ENCODE data around the gene STXBP6. TPM values are rescaled to one million over a fixed set of nuclear protein-coding genes. Genes with fewer than 3 reads are reported as not detected.

STXBP6 gene
- total RNA-seq, 1 experiment from 2014 or later, result 32.2 TPM

DNA sequence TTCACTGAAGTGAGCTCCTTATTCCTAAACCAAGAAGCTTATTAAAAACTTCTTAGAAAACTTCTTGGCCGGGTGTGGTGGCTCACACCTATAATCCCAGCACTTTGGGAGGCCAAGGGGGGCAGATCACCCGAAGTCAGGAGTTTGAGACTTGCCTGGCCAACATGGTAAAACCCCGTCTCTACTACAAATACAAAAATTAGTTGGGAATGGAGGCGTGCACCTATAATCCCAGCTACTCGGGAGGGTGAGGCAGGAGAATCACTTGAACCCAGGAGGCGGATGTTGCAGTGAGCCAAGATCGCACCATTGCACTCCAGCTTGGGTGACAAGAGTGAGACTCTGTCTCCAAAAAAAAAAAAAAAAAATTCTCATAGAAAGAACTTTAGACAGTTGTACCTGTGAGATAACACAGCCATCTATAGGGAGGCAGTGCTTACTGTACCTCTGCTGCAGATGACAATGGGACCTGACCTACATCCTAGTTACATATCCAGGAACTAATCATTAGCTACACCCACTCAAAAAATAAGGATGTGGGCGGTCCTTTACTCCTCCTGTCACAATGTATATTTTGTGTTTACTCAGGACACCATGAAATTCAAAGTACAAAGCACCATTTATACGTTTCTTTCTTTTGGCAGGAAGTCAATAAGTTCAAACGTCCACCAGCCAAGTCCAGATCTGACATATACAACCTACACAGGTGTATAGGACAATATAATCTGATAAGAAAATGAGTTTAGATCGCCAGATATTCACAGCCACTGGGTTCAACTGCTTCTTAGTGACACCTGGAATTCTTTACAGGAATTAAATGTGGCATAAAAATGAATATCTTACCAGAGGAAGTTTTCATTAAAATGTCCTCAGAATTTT, 14.9 kb downstream of the STXBP6 start:
- Histone ChIP-seq H3K27me3 (replicated peaks; ENCODE audit: control insufficient read depth, insufficient read depth, low read length) (no peaks in the 10 kb centered on the region), H3K9me3 (no peaks in the 10 kb centered on the region), H3K36me3 (ENCODE audit: control insufficient read depth, insufficient read depth, low read length) (no peaks in the 10 kb centered on the region), H3K4me3 (ENCODE audit: low read depth, low read length) (no peak overlapping the region), H3K4me1 (peaks cover 11% of the 10 kb centered on the region; the same call in 1 of the 2 replicates)
- Mint-ChIP-seq H3K4me3 (ENCODE audit: unreplicated experiment) (no peak overlapping the region), H3K27ac (ENCODE audit: unreplicated experiment) (no peak overlapping the region), H3K27me3 (ENCODE audit: insufficient read depth, unreplicated experiment) (no peaks in the 10 kb centered on the region), H3K36me3 (ENCODE audit: insufficient read depth, unreplicated experiment) (peaks cover 7% of the 10 kb centered on the region), H3K4me1 (ENCODE audit: low read depth, unreplicated experiment) (peaks cover 10% of the 10 kb centered on the region), H3K9me3 (ENCODE audit: unreplicated experiment) (no peaks in the 10 kb centered on the region)
- intact Hi-C loops (cut with micrococcal nuclease; ENCODE audit: unreplicated experiment), result loop anchor here (2.0 to 5.0 kb wide), 2 partner anchors 128 to 300 kb away; no protein-coding TSS in a partner anchor
- BruUV-seq (replicated peaks), result no TSS peak
- ChIA-PET POLR2A (interaction anchor here (0.6 kb wide), 1 partner anchor 174 kb away, joined by 9 read pairs; no protein-coding TSS in a partner anchor), CTCF (interaction anchor here (0.5 to 0.7 kb wide), 6 partner anchors 19 to 235 kb away, joined by 3 to 6 read pairs (median 3); no protein-coding TSS in a partner anchor)
- peak; percentile 9 to 48 for DNase-seq
- TF ChIP-seq, protein P1, sequence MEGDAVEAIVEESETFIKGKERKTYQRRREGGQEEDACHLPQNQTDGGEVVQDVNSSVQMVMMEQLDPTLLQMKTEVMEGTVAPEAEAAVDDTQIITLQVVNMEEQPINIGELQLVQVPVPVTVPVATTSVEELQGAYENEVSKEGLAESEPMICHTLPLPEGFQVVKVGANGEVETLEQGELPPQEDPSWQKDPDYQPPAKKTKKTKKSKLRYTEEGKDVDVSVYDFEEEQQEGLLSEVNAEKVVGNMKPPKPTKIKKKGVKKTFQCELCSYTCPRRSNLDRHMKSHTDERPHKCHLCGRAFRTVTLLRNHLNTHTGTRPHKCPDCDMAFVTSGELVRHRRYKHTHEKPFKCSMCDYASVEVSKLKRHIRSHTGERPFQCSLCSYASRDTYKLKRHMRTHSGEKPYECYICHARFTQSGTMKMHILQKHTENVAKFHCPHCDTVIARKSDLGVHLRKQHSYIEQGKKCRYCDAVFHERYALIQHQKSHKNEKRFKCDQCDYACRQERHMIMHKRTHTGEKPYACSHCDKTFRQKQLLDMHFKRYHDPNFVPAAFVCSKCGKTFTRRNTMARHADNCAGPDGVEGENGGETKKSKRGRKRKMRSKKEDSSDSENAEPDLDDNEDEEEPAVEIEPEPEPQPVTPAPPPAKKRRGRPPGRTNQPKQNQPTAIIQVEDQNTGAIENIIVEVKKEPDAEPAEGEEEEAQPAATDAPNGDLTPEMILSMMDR (IDR thresholded peaks at IDR 0.05; ENCODE audit: insufficient read depth in 1 of 2, low read depth in 1 of 2, low read length in 1 of 2, severe bottlenecking in 1 of 2, unreplicated experiment in 1 of 2), result no peak

DNA sequence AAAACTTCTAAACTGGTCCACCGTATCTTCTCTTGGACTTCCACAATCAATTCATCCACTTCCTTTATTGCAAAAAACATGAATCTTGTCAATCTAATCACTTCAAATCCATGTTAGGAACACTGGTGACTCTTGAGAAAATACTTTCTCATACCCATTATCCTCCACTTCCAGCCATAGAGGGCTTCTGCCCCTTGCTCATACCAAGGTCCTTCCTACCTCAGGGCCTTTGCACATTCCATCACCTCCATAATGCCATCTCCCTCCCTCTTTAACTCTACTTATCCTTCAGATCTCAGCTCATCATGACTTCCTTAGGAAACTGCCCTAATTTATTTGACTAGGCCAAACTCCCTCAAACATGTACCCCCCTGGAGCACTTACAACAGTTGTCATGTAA, 16.6 kb downstream of the STXBP6 start:
- ChIA-PET POLR2A (no interaction called here), CTCF (no interaction called here)
- Mint-ChIP-seq H3K27ac (ENCODE audit: unreplicated experiment) (no peak overlapping the region), H3K36me3 (ENCODE audit: insufficient read depth, unreplicated experiment) (peaks cover 7% of the 10 kb centered on the region), H3K27me3 (ENCODE audit: insufficient read depth, unreplicated experiment) (no peaks in the 10 kb centered on the region), H3K4me1 (ENCODE audit: low read depth, unreplicated experiment) (peaks cover 7% of the 10 kb centered on the region), H3K4me3 (ENCODE audit: unreplicated experiment) (no peak overlapping the region), H3K9me3 (ENCODE audit: unreplicated experiment) (no peaks in the 10 kb centered on the region)
- intact Hi-C loops (cut with micrococcal nuclease; ENCODE audit: unreplicated experiment), result no loop called here
- Histone ChIP-seq H3K36me3 (ENCODE audit: control insufficient read depth, insufficient read depth, low read length) (no peaks in the 10 kb centered on the region), H3K9me3 (no peaks in the 10 kb centered on the region; the same call in 1 of the 2 replicates), H3K27me3 (replicated peaks; ENCODE audit: control insufficient read depth, insufficient read depth, low read length) (no peaks in the 10 kb centered on the region), H3K4me1 (peaks cover 13% of the 10 kb centered on the region), H3K4me3 (ENCODE audit: low read depth, low read length) (no peak overlapping the region)
- no peak for DNase-seq
- TF ChIP-seq, protein P1 (IDR thresholded peaks at IDR 0.05; ENCODE audit: insufficient read depth in 1 of 2, low read depth in 1 of 2, low read length in 1 of 2, severe bottlenecking in 1 of 2, unreplicated experiment in 1 of 2), result no peak
- no TSS peak for BruUV-seq (replicated peaks)

DNA sequence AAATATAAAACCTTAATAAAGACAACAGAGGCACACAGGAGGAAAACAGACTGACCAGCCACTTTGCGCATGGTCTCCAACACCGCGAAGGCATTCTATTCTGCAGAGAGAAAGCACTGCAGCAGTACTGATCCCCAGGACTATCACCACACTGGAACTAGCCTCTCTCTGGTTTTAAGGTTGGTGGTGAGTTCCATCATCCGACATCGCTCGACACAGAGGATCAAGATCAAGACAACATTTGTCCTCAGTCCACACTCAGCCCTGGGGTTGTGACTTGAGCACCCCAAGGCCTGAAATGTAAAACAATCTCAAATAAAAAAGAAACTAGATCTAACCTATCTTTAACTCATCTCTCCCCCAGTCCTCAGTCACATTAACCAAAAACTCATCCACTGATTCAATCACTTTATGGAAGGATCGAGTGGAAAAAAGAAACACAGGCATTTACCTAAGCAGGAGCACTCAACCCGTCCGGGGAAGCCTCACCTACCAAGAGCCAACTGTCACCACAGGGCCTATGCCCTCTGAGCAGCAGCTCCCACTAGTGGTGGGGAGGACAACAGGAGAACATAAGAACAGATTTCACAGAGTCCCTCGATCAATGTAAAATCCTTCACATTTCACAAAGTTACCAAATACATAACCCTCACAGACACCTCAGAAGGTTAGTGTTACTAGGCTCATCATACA, 17.7 kb downstream of the STXBP6 start:
- peaks cover 4% of the 10 kb centered on the region for H3K36me3 Mint-ChIP-seq (ENCODE audit: insufficient read depth, unreplicated experiment)
- Histone ChIP-seq H3K36me3 (ENCODE audit: control insufficient read depth, insufficient read depth, low read length) (no peaks in the 10 kb centered on the region), H3K4me3 (ENCODE audit: low read depth, low read length) (peak overlapping the region; percentile 23; the same call in 1 of the 2 replicates), H3K4me1 (peaks cover 23% of the 10 kb centered on the region), H3K9me3 (no peaks in the 10 kb centered on the region; the same call in 1 of the 2 replicates), H3K27me3 (replicated peaks; ENCODE audit: control insufficient read depth, insufficient read depth, low read length) (no peaks in the 10 kb centered on the region)
- CTCF ChIA-PET, result no interaction called here
- no peaks in the 10 kb centered on the region for H3K27me3 Mint-ChIP-seq (ENCODE audit: insufficient read depth, unreplicated experiment)
- POLR2A ChIA-PET, result no interaction called here
- BruUV-seq (replicated peaks), result no TSS peak
- peaks cover 7% of the 10 kb centered on the region for H3K4me1 Mint-ChIP-seq (ENCODE audit: low read depth, unreplicated experiment)
- intact Hi-C loops (cut with micrococcal nuclease; ENCODE audit: unreplicated experiment), result loop anchor here (1.0 kb wide), 1 partner anchor 79 kb away; no protein-coding TSS in a partner anchor
- peak; percentile 63 to 67 for DNase-seq
- H3K4me3 Mint-ChIP-seq (ENCODE audit: unreplicated experiment), result no peak overlapping the region
- no peaks in the 10 kb centered on the region for H3K9me3 Mint-ChIP-seq (ENCODE audit: unreplicated experiment)
- TF ChIP-seq, protein P1 (IDR thresholded peaks at IDR 0.05; ENCODE audit: insufficient read depth in 1 of 2, low read depth in 1 of 2, low read length in 1 of 2, severe bottlenecking in 1 of 2, unreplicated experiment in 1 of 2), result peak; percentile 51 to 64
- no peak overlapping the region for H3K27ac Mint-ChIP-seq (ENCODE audit: unreplicated experiment)

Data from Caco-2 (cell line).